HCT116 (cell line): ENCODE results near the gene FAT1. TPM values are rescaled to one million over a fixed set of nuclear protein-coding genes. Genes with fewer than 3 reads are reported as not detected.

Source experiments
- ATAC-seq: fragments of 200-7000 bp; cut with Tn5 transposase; 2 replicates; pipeline ENCODE4 v1.9.1; 2020; ENCODE audit warnings: mild to moderate bottlenecking, moderate library complexity
- BruUV-seq: library from RNA; stranded (reverse); fragments of 400-500 nt; replicated peaks from 2 replicates; lab custom pipeline; 2021; lab: Mats Ljungman, UMichigan
- CTCF ChIA-PET: fragments of 300-600 bp; sonication (Branson Sonifier 250); formaldehyde crosslinking; loops from one replicate; lab custom pipeline; 2021; ENCODE audit warnings: antibody characterized with exemption; lab: Charles Lee
- POLR2A ChIA-PET: fragments of 300-600, 350-600 bp; sonication (Branson Sonifier 250); formaldehyde crosslinking; loops from one replicate; lab custom pipeline; 2021; ENCODE audit warnings: antibody characterized with exemption; lab: Charles Lee
- RAD21 ChIA-PET, 2 experiments: fragments of 300-600 bp; sonication (Branson Sonifier 250); formaldehyde crosslinking; loops; one replicate each; lab custom pipeline; 2023; ENCODE audit warnings: low total read pairs in 2 of 2; ENCODE audit not compliant: uncharacterized antibody in 2 of 2, unreplicated experiment in 2 of 2, low non-redundant PET in 1 of 2; lab: Charles Lee
- DNase-seq: peaks from one replicate; pipeline ENCODE4 v3.0.0-alpha.2; 2010; ENCODE audit warnings: low read depth, low spot score
- H2AFZ ChIP-seq: fragments of 200-600 bp; shearing (Covaris generic), sonication (generic); 2 replicates; pipeline ENCODE4 v1.6.1; 2017; ENCODE audit warnings: low read depth, mixed run types, mixed read lengths, antibody characterized with exemption, low read length; ENCODE audit not compliant: poor library complexity, severe bottlenecking
- H3K27ac ChIP-seq: 2 replicates; pipeline ENCODE4 v1.5.1; 2012; ENCODE audit warnings: low read depth, low read length
- H3K27me3 ChIP-seq: fragments of 200-600 bp; sonication (generic); 2 replicates; pipeline ENCODE4 v1.6.1; 2016; ENCODE audit warnings: mixed run types, low read length, mixed read lengths; ENCODE audit not compliant: insufficient read depth
- H3K36me3 ChIP-seq, 2 experiments: fragments of 200-500 bp in 1 of 2; fragments of 200-600 bp in 1 of 2; sonication (Bioruptor generic) in 1 of 2; sonication (generic) in 1 of 2; 2 replicates each; pipeline versions ENCODE4 v1.5.1 to v1.6.1; 2014 to 2016; ENCODE audit warnings: low read length in 2 of 2, inconsistent platforms in 1 of 2, mixed read lengths in 1 of 2, mixed run types in 1 of 2; ENCODE audit not compliant: insufficient read depth in 2 of 2, control insufficient read depth in 1 of 2
- H3K4me1 ChIP-seq, 2 experiments: fragments of 200-600 bp in 1 of 2; sonication (generic) in 1 of 2; 2 replicates each; pipeline versions ENCODE4 v1.5.1 to v1.6.1; 2012 to 2017; ENCODE audit warnings: low read length in 2 of 2, inconsistent platforms in 1 of 2, mild to moderate bottlenecking in 1 of 2, mixed read lengths in 1 of 2, mixed run types in 1 of 2, moderate library complexity in 1 of 2; ENCODE audit not compliant: insufficient read depth in 2 of 2, control insufficient read depth in 1 of 2
- H3K4me2 ChIP-seq: fragments of 200-600 bp; sonication (generic); 2 replicates; pipeline ENCODE4 v1.6.1; 2017; ENCODE audit warnings: mixed run types, low read length, mixed read lengths
- H3K4me3 ChIP-seq, 2 experiments: fragments of 200-600 bp in 1 of 2; sonication (generic) in 1 of 2; replicated peaks in 1 of 2; 2 replicates each; pipeline ENCODE4 v1.5.1; 2011 to 2016; ENCODE audit warnings: low read length in 2 of 2, control low read depth in 1 of 2, low read depth in 1 of 2, mild to moderate bottlenecking in 1 of 2, mixed read lengths in 1 of 2, mixed run types in 1 of 2
- H3K79me2 ChIP-seq: fragments of 200-600 bp; sonication (generic); 2 replicates; pipeline ENCODE4 v1.6.1; 2017; ENCODE audit warnings: mild to moderate bottlenecking, mixed run types, low read length, moderate library complexity, mixed read lengths; ENCODE audit not compliant: insufficient read depth
- H3K9ac ChIP-seq: fragments of 200-600 bp; sonication (generic); 2 replicates; pipeline ENCODE4 v1.6.1; 2016; ENCODE audit warnings: low read length, mixed read lengths
- H3K9me2 ChIP-seq: fragments of 200-600 bp; sonication (generic), shearing (Covaris generic); 2 replicates; pipeline ENCODE4 v1.6.1; 2017; ENCODE audit warnings: mixed run types, mild to moderate bottlenecking, moderate library complexity; ENCODE audit not compliant: insufficient read depth
- H3K9me3 ChIP-seq, 2 experiments: fragments of 200-500 bp in 1 of 2; fragments of 200-600 bp in 1 of 2; sonication (Bioruptor generic) in 1 of 2; sonication (generic) in 1 of 2; 2 replicates each; pipeline ENCODE4 v1.6.1; 2014 to 2017; ENCODE audit warnings: low read length in 2 of 2, mixed read lengths in 2 of 2, inconsistent platforms in 1 of 2, low read depth in 1 of 2, mild to moderate bottlenecking in 1 of 2, mixed run types in 1 of 2, moderate library complexity in 1 of 2; ENCODE audit not compliant: control insufficient read depth in 1 of 2, insufficient read depth in 1 of 2
- H4K20me1 ChIP-seq: fragments of 200-600 bp; sonication (generic), shearing (Covaris generic); 2 replicates; pipeline ENCODE4 v1.6.1; 2017; ENCODE audit warnings: mixed run types, mild to moderate bottlenecking, moderate library complexity; ENCODE audit not compliant: insufficient read depth
- CBX3 ChIP-seq: IDR thresholded peaks from 2 replicates; pipeline ENCODE4 v1.6.1; 2012; ENCODE audit warnings: low read depth
- FOSL1 ChIP-seq: IDR thresholded peaks from 2 replicates; pipeline ENCODE4 v1.6.1; 2012; ENCODE audit warnings: low read depth
- POLR2AphosphoS5 ChIP-seq: IDR thresholded peaks from 2 replicates; pipeline ENCODE4 v1.6.1; 2011; ENCODE audit warnings: mild to moderate bottlenecking, low read depth, low read length, moderate library complexity
- RAD21 ChIP-seq: IDR thresholded peaks from 2 replicates; pipeline ENCODE4 v1.6.1; 2012; ENCODE audit warnings: low read depth, mild to moderate bottlenecking
- SIN3A ChIP-seq: IDR thresholded peaks from 2 replicates; pipeline ENCODE4 v1.6.1; 2012; ENCODE audit warnings: low read depth
- intact Hi-C: fragments of 100-400 bp; cut with micrococcal nuclease; formaldehyde crosslinking; loops from 2 replicates; pipeline ENCODE4 v1.10.0; 2022
- total RNA-seq: library from RNA; stranded (reverse); gene quantifications from one replicate; pipeline ENCODE4 v1.2.1, GENCODE V29; 2021; ENCODE audit not compliant: unreplicated experiment
- TF ChIP-seq, protein P1 (sequence below): IDR thresholded peaks from 2 replicates; pipeline ENCODE4 v1.6.1; 2012; ENCODE audit warnings: low read depth
- TF ChIP-seq, protein P2 (sequence below): IDR thresholded peaks from 2 replicates; pipeline ENCODE4 v1.6.1; 2012

The FAT1 gene
- total RNA-seq, 1 experiment from 2014 or later: 676 TPM

DNA sequence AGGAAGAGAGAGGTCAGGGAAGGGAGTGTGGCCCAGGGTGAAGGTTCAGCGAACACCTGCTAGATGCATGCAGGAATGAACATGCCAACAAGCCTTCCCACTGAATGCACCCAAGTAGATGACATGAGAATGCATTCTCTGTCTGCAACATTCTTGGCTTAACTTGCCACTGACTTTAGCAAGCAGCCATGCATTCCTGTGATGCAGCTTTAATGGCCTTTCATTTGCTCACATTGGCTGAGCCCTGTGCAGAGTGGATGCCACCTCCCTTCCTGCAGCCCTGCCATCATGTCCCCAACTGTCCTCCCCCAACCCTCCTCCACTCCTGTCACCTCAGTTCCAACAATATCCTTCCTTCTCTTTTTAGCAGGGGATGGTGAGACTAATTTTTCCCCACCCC lies 143.0 kb downstream of the FAT1 start:
- Histone ChIP-seq H4K20me1 (peaks cover 32% of the 10 kb centered on the region; the same call in 1 of the 2 replicates), H3K9ac (no peak overlapping the region), H3K27me3 (no peaks in the 10 kb centered on the region), H3K79me2 (peaks cover 64% of the 10 kb centered on the region), H3K27ac (no peak overlapping the region), H3K9me2 (no peaks in the 10 kb centered on the region), H3K4me1 (no peaks in the 10 kb centered on the region), H3K36me3 (peaks cover 31 to 40% of the 10 kb centered on the region in 2 experiments), H3K4me3 (no peak overlapping the region), H3K9me3 (no peaks in the 10 kb centered on the region), H3K4me2 (no peak overlapping the region), H2AFZ (no peak overlapping the region)
- no peak for DNase-seq
- ChIA-PET RAD21 (no interaction called here), POLR2A (no interaction called here), CTCF (no interaction called here)
- BruUV-seq: no TSS peak
- ATAC-seq: no peak
- intact Hi-C loops: no loop called here
- TF ChIP-seq SIN3A: no peak
- peak; percentile 54; the same call in 1 of the 2 replicates for TF ChIP-seq POLR2AphosphoS5
- TF ChIP-seq FOSL1: no peak
- TF ChIP-seq, protein P1, sequence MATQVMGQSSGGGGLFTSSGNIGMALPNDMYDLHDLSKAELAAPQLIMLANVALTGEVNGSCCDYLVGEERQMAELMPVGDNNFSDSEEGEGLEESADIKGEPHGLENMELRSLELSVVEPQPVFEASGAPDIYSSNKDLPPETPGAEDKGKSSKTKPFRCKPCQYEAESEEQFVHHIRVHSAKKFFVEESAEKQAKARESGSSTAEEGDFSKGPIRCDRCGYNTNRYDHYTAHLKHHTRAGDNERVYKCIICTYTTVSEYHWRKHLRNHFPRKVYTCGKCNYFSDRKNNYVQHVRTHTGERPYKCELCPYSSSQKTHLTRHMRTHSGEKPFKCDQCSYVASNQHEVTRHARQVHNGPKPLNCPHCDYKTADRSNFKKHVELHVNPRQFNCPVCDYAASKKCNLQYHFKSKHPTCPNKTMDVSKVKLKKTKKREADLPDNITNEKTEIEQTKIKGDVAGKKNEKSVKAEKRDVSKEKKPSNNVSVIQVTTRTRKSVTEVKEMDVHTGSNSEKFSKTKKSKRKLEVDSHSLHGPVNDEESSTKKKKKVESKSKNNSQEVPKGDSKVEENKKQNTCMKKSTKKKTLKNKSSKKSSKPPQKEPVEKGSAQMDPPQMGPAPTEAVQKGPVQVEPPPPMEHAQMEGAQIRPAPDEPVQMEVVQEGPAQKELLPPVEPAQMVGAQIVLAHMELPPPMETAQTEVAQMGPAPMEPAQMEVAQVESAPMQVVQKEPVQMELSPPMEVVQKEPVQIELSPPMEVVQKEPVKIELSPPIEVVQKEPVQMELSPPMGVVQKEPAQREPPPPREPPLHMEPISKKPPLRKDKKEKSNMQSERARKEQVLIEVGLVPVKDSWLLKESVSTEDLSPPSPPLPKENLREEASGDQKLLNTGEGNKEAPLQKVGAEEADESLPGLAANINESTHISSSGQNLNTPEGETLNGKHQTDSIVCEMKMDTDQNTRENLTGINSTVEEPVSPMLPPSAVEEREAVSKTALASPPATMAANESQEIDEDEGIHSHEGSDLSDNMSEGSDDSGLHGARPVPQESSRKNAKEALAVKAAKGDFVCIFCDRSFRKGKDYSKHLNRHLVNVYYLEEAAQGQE: no peak
- TF ChIP-seq, protein P2, sequence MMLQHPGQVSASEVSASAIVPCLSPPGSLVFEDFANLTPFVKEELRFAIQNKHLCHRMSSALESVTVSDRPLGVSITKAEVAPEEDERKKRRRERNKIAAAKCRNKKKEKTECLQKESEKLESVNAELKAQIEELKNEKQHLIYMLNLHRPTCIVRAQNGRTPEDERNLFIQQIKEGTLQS: no peak
- no peak for TF ChIP-seq RAD21
- TF ChIP-seq CBX3: no peak
- TF ChIP-seq, all 23 proteins: peak for 1
